NT2/D1 (cell line): ENCODE results near the gene LRIT1.

ENCODE experiments used
- SUZ12 ChIP-seq: IDR thresholded peaks from 2 replicates; pipeline ENCODE4 v1.6.1; 2011; ENCODE audit not compliant: insufficient read length, insufficient read depth; ENCODE audit errors: extremely low read depth
- YY1 ChIP-seq: IDR thresholded peaks from 2 replicates; pipeline ENCODE4 v1.6.1; 2011; ENCODE audit not compliant: insufficient read length, insufficient read depth

GRCh38 chr10:84237199-84238051 lies 3.9 kb downstream of the LRIT1 start:
- no peak for TF ChIP-seq SUZ12
- TF ChIP-seq YY1 = no peak
